Amniotic epithelial cell (primary cell): ENCODE measurements around the gene RAPSN.
A peak's percentile ranks its signal among the peaks of the same experiment; 100 is the strongest.

ENCODE experiments used
- DNase-seq: peaks from one replicate; pipeline ENCODE4 v3.0.0-alpha.2; 2010; ENCODE audit warnings: low read depth

Gene RAPSN

DNA sequence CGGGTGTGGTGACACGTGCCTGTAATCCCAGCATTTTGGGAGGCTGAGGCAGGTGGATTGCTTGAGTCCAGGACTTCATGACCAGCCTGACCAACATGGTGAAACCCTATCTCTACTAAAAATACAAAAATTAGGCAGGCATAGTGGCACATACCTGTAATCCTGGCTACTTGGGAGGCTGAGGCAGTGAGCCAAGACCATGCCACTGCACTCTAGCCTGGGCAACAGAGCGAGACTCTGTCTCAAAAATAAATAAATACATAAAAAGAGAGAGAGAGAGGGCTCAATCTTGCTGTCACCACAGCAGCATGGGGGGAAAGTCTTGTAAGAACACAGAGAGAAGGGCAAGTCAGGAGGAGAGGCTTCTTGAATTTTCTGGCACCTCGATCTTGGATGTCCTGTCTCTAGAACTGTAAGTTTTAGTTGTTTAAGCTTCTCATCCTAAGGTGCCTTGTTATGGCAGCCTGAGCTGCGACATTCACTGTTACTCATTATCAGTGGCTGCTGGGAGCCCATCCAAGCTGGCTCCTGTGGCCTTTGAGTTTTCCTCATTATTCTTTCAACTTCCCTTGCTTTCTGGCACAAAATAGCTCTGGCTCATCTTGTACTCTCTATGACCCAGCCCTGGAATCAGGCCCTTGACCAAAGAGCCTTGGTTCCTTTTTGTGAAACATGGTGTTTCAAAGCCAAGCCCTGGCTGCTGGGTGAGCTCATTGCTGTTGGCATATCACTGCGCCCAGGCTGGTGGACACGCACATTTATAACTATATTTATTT lies 14.7 kb downstream of the RAPSN start:
- DNase-seq = peak; percentile 38

DNA sequence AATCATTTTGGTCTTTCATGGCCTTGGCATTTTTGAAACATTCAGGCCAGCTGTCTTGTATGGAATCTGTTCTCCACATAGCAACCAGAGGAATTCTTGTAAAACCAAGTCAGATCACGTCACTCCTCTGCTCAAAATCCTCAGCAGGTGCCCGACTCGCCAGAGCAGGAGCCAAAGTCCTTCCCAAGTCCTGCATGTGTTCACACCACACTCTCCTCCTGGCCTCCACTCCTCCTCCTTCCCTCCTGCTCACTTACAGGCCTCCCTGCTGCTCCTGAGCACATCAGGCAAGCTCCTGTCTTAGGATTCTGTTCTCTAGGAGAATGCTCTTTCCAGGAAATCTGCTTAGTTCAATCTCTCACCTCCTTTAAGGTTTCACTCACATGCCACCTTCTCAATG lies 15.8 kb downstream of the RAPSN start:
- no peak for DNase-seq

DNA sequence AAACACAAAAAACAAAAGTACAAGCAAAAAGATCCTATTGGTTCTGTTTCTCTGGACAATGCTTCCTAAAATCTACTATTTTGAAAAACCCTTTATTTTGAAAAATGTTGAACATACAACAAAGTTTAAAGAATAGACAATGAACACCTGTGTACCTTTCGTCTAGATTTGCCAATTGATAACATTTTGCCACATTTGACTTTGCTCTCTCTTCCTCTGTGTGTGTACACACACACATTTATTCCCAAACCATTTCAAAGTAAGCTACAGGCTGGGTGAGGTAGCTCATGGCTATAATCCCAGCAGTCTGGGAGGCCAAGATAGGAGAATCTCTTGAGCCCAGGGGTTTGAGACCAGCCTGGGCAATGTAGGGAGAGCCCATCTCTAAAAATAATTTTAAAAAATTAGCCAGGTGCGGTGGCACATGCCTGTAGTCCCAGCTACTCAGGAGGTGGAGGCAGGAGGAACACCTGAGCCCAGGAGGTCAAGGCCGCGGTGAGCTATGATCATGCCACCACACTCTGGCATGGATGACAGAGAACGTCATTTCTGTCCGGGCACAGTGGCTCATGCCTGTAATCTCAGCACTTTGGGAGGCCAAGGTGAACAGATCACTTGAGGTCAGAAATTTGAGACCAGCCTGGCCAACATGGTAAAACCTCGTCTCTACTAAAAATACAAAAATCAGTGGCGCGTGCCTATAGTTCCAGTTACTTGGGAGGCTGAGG lies 17.4 kb downstream of the RAPSN start:
- DNase-seq = no peak

DNA sequence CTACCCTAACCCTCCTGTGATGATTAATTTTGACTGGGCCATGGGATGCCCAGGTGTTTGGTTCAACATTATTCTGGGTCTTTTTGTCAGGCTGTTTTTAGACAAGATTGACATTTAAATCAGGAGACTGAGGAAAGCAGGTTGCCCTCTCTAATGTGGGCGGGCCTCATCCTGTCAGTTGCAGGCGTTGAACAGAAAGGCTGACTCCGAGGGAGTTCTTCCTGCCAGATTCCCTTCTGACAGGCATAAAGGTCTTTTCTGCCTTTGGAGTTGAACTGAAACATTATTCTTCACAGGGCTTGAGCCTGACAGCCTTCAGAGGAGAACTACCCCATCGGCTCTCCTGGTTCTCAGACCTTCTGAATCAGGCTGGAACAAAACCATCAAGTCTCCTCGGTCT lies 18.4 kb downstream of the RAPSN start:
- DNase-seq = no peak

DNA sequence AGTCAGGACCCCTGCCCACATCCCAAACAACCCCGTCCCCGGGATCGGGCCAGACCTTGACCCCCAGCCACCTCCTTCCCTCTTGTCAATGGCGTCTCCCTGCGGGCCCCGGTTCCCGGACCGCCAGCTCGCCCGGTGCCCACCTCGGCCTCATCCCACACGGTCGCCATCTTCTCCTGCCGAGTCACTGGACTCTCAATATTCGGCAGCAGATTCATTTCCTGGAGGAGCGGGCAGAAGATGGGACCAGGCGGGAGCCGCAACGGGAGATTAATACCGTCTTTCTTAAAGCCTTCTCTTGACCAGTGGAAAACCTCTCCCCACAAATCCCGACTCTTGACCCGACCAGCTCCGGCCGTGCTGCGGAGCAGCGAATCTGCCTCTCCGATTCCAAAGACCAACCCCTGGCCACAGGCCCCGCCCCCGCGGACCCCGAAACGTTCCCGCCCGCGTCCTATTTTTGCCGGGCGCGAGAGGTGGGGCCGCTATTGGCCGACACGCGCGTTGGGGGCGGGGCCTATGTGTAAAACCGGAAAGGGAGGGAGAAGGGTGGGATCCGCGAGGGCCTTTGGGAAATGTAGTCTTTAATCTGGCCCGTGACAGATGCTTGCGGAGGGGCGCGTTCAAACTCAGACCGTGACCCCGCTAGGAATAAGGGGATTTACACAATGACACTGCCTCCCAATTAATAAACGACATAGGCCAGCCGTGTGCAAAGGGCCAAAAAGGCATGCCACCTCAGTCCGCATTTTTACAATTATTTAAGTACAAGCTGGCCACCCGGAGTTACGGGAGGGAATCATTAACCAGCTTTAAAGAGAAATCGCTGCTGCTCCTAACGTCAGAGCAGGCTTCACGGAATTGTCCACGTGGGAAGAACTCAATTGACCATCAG lies 22.6 kb downstream of the RAPSN start, which contains the start of gene PSMC3:
PSMC3 (minus strand) TSS at position 378 of the 895 bp plus-strand sequence; CDS start at position 218, 160 bp downstream.
- DNase-seq = peak; percentile 92

DNA sequence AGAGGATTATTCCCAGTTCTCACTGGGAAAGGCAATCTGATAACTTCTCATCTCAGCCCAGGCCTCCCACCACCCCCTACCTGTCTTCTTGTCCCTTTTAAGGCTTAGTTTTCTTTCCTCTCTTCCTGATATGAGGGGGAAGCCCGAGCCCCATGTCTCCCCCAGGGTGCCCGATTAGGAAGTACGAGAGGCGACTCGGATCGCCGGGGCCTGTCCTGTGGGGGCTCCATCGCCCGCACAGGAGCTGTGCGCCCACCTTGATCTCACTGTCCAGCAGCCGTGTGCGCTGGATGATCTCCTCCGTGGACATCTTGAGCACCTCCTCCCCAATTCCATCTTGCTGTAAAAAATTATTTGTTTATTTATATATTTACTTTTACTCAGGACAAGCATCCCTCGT lies 23.3 kb downstream of the RAPSN start:
- no peak for DNase-seq

DNA sequence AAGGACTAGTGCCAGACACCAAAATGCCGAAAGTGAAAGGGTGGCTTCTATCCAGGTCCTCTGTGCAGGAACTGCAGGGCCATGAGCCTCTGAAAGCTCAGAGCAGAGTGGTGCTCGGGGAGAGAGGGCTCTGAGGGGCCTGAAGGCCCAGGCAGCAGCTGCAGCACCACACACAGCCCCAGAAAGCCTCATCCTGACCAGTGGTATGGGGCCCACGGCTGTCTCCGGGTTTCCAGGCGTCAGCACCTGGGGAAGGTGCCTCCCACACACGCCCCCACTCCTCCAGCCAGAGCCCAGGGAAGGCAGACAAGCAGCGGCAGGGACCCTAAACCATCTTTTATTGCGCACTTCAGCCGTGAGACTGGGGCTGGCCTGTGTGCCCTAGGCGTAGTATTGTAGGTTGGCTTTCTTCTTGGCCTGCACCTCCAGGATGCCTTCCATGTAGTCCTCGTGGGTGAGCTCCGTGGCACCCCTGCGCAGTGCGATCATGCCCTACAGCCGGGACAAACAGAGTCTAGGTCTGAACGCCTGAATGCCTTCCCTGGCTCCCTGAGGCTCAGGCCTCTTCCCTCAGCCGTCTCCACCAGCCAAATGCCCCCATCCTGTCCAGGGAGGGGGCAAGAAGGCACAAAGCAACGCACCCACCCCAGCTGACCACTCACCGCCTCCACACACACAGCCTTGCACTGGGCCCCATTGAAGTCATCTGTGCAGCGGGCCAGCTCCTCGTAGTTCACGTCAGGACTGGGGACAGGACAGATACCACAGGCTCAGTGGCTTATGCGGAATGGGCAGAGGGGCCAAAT lies 30.3 kb downstream of the RAPSN start:
- DNase-seq = no peak

DNA sequence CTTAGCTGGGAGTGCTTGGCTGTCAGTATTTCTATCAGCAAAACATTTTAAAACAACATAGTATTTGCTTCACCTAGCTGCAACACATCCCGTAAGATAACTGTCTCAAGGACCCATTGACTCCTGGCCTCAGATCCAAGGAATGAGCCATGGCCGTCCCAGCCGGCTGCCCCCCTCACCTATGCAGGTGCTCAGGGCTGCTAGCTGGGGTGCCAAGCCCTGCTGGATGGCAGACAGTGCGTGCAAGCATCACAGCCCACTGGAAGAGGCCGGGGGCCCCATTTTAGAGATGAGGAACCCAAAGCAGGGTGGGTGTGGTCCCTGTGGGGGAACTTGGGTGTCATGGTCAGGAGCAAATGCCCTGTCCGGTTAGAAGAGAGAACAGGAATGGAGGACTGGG lies 31.2 kb downstream of the RAPSN start:
- no peak for DNase-seq

DNA sequence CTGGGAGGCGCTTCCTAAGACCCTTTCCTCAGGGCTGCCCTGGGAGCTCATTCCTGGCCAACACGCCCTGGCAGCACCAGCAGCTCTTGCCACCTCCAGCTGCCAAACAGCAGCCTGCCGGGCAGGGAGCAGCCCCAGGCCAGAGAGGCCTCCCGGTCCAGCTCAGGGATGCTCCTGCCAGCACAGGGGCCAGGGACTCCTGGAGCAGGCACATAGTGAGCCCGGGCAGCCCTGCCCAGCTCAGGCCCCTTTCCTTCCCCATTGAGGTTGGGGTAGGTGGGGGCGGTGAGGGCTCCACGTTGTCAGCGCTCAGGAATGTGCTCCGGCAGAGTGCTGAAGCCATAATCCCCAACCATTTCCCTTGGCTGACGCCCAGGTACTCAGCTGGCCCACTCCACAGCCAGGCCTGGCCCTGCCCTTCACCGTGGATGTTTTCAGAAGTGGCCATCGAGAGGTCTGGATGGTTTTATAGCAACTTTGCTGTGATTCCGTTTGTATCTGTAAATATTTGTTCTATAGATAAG lies 32.9 kb downstream of the RAPSN start:
- DNase-seq = peak; percentile 96

DNA sequence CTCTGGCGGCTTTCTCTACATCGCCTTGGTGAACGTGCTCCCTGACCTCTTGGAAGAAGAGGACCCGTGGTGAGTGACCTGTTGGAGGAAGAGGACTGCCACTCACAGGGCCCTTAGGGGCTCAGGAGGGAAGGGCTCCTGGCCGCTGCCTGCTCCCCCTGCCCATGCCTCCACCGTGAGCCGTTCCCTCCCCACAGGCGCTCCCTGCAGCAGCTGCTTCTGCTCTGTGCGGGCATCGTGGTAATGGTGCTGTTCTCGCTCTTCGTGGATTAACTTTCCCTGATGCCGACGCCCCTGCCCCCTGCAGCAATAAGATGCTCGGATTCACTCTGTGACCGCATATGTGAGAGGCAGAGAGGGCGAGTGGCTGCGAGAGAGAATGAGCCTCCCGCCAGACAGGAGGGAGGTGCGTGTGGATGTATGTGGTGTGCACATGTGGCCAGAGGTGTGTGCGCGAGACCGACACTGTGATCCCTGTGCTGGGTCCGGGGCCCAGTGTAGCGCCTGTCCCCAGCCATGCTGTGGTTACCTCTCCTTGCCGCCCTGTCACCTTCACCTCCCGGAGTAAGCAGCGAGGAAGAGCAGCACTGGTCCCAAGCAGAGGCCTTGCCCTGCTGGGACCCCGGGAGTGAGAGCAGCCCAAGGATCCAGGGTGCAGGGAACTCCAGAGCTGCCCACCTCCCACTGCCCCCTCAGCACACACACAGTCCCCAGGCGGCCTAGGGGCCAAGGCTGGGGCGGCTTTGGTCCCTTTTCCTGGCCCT lies 33.7 kb downstream of the RAPSN start:
- DNase-seq = no peak

DNA sequence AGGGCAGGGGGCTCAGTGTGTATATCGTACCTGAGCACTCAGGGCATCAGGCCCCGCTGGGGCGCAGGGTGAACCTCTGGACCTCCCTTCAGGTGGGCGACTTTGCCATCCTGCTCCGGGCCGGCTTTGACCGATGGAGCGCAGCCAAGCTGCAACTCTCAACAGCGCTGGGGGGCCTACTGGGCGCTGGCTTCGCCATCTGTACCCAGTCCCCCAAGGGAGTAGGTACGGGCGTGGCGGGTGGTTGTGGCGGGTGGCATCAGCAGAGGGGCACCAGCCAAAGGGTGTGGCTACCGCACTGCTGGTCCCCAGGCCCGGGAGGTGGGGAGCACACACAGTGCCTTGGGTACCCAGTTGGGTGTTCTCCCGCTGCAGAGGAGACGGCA lies 34.3 kb downstream of the RAPSN start:
- no peak for DNase-seq

DNA sequence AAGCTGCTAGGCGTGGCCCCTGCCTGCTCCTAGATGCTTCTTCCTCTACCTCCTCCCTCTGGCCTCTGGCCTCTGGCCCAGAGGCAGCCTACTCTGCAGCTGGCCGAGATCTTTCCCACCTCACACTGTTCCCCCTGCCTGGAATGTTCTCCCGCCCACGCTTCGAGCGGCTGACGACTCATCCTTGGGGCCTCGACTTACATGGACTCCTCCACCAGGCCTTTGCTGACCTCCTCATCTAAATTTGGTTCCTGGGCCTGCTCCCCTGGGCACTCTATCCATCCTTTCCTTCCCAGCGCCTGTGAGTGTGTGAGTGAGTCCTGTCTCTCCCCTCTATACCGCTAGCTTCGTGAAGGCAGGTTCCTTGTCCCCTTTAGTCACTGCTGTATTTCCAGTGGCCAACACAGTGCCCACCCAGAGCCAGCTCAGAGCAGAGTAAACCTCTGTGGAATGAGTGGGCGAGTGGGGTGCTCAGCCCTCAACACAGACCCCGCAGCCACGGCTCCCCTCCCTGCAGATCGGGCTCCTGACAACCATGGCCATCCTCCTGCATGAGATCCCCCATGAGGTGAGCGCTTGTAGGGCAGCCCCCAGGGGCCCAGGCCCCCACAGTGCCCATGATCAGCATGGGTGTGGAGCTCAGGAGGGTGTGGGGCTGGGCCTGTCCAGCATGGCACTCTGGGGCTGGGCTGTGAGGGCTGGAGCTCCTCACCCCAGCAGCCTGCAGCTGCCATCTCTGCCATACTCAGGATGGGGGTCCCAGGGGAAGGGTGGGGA lies 34.8 kb downstream of the RAPSN start:
- peak; percentile 88 for DNase-seq

DNA sequence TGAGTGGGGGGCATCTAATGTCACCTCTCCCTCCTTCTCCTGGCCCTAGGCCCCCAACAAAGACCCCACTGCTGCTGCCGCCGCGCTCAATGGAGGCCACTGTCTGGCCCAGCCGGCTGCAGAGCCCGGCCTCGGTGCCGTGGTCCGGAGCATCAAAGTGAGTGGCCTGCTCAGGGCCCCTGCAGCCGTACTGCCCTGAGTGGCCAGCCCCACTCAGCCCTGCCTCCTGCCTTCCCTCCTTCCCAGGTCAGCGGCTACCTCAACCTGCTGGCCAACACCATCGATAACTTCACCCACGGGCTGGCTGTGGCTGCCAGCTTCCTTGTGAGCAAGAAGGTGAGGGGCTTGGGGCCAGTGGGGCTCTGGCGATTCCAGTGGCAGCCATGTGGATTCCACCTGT lies 35.6 kb downstream of the RAPSN start:
- DNase-seq = no peak

DNA sequence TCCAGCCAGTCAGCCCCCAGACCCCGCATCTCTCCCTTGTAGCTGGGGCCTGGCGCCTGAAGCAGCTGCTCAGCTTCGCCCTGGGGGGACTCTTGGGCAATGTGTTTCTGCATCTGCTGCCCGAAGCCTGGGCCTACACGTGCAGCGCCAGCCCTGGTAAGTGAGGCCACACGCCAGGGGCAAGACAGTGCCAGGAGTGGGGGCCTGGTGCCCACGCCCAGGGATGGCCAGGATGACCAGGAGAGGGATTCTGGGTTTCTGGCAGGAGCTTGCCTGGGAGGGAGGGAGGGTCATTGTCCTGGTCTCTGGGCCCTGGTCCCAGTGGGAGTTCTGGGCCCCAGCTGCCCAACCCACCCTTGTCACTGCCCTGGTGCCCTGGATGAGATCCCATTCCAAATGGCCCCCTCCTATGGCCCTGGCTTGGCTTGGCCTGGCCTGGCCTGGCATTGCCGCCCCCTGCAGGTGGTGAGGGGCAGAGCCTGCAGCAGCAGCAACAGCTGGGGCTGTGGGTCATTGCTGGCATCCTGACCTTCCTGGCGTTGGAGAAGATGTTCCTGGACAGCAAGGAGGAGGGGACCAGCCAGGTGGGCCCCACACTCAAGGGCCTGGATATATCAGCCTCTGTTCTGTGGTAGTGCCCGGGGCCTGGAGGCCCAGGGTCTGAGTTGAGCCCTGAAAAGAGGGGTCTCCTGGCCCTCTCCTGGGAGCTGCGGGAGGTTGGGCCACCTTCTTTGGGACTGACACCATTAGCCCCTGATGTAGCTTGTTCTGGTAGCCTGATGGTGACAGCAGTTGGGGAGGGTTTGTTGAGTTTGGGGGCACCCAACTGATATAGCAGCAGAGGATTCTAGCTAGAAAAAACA lies 36.8 kb downstream of the RAPSN start:
- DNase-seq = no peak

DNA sequence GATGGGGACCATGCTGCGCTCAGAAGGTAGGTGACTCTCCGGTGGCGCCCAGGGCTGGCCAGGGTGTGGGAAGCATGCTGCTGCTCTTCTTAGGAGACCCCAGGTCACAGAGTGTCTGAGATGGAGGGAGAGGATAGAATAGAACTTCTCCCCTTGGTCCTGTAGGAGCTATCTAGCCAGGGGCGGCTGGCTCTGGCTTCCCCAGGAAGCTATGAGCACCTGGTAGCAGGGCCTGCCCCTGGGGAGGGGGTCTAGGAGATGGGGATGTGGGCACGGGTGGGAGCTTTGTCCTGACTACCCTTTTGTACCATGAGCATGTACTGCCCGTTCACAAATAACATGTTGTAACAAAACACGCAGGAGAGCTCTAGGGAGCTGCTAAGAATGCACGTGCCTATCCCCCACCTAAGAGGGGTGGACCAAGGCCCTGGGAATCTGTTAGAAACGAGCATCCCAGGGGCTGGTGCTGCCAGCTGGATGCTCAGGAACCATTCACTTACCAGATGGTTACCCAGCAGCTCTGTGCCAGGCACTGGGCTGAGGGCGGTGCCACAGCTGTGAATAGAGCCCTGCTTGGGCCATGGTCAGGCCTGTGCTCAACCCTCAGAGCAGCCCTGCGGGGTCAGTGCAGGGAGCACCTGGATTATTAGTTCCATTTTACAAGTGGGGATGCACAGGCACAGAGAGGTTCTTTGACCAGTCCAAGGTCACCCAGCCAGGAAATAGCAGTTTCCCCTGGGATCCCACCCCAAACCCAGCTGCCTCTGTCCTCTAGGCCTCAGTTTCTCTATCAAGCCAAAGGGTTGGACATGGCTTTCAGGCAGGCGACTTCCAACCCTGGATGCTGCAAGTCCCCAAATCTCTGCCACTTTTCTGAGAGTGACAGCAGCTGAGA lies 38.3 kb downstream of the RAPSN start:
- DNase-seq = no peak

DNA sequence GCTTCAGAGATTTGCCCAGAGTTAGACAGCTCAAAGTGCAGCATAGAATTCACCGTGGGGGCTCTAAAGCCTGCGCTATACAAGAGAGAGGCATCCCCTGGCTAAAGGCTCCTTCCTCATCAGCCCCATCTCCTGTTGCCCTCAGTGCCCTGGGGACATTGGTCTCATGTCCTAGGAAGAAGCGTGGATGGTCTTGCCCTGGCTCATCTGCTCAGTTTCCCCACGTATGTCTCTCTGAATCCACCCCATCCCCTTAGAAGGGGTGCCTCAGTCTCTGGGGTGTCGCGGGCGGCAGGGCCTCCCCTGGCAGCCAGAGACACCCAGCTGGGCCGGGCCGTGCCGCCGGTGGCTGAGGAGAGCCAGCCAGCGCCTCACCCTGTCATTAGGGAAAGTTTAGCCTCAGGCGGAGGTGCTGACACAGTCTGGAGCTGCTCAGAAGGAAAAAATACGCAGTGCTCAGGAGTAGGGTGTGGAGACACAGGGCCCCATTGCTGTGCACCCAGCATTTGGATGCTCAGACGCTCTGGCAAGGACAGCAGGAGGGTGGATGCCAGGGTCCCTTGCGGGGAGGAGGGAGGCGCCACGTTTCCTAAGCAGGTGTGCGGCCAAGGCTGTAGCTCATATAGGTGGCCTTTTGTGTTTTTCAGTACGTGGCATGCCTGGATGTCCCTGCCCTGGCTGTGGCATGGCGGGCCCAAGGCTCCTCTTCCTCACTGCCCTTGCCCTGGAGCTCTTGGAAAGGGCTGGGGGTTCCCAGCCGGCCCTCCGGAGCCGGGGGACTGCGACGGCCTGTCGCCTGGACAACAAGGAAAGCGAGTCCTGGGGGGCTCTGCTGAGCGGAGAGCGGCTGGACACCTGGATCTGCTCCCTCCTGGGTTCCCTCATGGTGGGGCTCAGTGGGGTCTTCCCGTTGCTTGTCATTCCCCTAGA lies 39.2 kb downstream of the RAPSN start:
- no peak for DNase-seq
